Heart left ventricle (tissue), 13 donors: ENCODE results near the gene KCNAB2.

Experiments
- CTCF ChIP-seq, 12 donors: fragments of 200-600 bp; sonication (generic) in 4 of 12; IDR thresholded peaks; one replicate each; pipeline versions ENCODE4 v1.5.0 to v1.8.0; 2018 to 2022; ENCODE audit warnings: antibody characterized with exemption in 12 of 12, mild to moderate bottlenecking in 5 of 12
- POLR2A ChIP-seq, 2 donors: fragments of 450-650 bp; IDR thresholded peaks; one replicate each; pipeline ENCODE4 v1.6.1; 2017; ENCODE audit warnings: antibody characterized with exemption in 2 of 2, mild to moderate bottlenecking in 2 of 2, moderate library complexity in 2 of 2
- donor health status: ischemic (EF 13 %, LVEDD 7.1; RV severe dilation, severe dysfunction).
- donor health status: DM: no; HTN: yes; CAD: no.
- donor health status: DM: no; HTN: no; CAD: no.
- donor health status: ischemic (EF 25% LVEDD 6.9; RV normal size, moderate dysfunction).
- donor health status: ischemic (EF 25% LVEDD 5.7; RV mildly dilated, moderate dysfunction).
- donor health status: ischemic (EF 35%, LVEDD 5.7; RV mildly dilated, moderate dysfunction).
- donor health status: nonischemic (EF 11% LVEDD 7.7; RV severe dilation, severe dysfunction).
- donor health status: DM: yes; HTN: yes; CAD: no.
- donor health status: PGD.
- donor health status: ischemic (EF 29% LVEDD 5.4; RV normal size, mild dysfunction).
- donor health status: nonischemic (EF 23%, LVEDD 6.1; RV moderate dilation, normal function).

- TF ChIP-seq CTCF (IDR thresholded peaks at IDR 0.05) (no peak), POLR2A (IDR thresholded peaks at IDR 0.05) (no peak)
Observed at GRCh38 chr1:6129313-6129712, 83.6 kb downstream of the KCNAB2 start.
